OCI-LY3 (cell line): ENCODE data around the gene MTX1.

ENCODE experiments used
- EZH2phosphoT487 ChIP-seq: fragments of 200-600 bp; shearing (Covaris generic); IDR thresholded peaks from 2 replicates; pipeline ENCODE4 v1.6.1; 2018; ENCODE audit warnings: antibody characterized with exemption, mixed run types, low read depth
- TF ChIP-seq, protein P1 (sequence below): fragments of 200-600, 300-600 bp; sonication (generic); IDR thresholded peaks from 2 replicates; pipeline ENCODE4 v1.5.1; 2014; ENCODE audit warnings: antibody characterized with exemption, low read length, low read depth

DNA sequence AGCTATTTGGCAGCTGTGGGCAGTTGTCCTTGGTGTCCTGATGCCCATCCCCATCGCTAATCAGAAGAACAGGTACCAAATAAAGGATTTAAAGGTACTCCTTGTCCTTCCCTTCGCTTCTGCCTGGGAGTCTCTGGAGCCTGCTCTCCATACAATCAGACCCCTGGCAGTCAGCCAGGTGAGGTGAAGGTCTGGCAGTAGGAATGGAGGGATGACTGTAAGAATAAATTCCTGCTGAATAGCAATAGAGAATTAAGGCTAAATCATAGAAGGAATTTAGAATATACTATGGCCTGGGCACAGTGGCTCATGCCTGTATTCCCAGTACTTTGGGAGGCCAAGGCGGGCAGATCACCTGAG, 10.0 kb upstream of the MTX1 start:
- TF ChIP-seq, protein P1, sequence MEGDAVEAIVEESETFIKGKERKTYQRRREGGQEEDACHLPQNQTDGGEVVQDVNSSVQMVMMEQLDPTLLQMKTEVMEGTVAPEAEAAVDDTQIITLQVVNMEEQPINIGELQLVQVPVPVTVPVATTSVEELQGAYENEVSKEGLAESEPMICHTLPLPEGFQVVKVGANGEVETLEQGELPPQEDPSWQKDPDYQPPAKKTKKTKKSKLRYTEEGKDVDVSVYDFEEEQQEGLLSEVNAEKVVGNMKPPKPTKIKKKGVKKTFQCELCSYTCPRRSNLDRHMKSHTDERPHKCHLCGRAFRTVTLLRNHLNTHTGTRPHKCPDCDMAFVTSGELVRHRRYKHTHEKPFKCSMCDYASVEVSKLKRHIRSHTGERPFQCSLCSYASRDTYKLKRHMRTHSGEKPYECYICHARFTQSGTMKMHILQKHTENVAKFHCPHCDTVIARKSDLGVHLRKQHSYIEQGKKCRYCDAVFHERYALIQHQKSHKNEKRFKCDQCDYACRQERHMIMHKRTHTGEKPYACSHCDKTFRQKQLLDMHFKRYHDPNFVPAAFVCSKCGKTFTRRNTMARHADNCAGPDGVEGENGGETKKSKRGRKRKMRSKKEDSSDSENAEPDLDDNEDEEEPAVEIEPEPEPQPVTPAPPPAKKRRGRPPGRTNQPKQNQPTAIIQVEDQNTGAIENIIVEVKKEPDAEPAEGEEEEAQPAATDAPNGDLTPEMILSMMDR = no peak
- TF ChIP-seq EZH2phosphoT487 = no peak
